GM12864 (cell line): ENCODE results near the gene OPCML.

Source experiments
- DNase-seq: peaks from one replicate; pipeline ENCODE4 v3.0.0-alpha.2; 2011; ENCODE audit warnings: low read depth
- H3K4me3 ChIP-seq: 2 replicates; pipeline ENCODE4 v1.5.1; 2011; ENCODE audit warnings: mild to moderate bottlenecking, low read depth, low read length, control low read depth
- TF ChIP-seq, protein P1 (sequence below): IDR thresholded peaks from 2 replicates; pipeline ENCODE4 v1.5.1; 2011; ENCODE audit warnings: low read depth, mild to moderate bottlenecking, moderate library complexity, low read length, control low read depth, inconsistent platforms; ENCODE audit errors: missing control alignments

OPCML gene

DNA sequence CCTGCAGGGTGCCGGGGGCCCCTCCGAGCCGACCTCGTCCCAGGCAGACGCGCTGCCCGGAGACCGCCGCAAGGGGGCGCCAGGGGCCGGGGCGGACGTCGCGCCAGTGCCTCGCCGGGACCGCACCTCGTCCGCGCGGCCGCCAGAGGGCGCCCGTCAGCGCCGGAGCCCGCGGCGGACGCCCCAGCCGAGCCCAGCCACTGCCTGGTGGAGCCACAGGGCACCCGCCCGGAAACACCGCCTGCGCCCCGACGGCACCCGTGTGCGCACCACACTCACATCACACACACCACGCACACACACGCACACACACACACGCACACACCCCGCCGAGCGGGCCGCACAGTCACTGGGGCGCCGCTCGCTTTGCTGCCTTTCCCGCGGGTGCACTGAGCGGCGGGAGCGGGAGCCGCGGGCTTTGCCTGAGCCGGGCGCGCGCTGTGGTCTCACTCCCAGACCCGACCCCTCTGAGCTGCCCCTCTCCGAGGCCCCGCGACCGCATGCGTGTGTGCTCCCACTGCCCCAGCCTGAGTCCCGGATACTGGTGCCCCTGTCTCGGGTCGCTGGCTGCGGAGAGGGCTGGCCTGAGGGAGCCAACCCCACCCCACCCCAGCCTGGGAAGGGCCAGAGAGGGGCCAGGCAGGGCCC lies 449.3 kb downstream of the OPCML start:
- TF ChIP-seq, protein P1, sequence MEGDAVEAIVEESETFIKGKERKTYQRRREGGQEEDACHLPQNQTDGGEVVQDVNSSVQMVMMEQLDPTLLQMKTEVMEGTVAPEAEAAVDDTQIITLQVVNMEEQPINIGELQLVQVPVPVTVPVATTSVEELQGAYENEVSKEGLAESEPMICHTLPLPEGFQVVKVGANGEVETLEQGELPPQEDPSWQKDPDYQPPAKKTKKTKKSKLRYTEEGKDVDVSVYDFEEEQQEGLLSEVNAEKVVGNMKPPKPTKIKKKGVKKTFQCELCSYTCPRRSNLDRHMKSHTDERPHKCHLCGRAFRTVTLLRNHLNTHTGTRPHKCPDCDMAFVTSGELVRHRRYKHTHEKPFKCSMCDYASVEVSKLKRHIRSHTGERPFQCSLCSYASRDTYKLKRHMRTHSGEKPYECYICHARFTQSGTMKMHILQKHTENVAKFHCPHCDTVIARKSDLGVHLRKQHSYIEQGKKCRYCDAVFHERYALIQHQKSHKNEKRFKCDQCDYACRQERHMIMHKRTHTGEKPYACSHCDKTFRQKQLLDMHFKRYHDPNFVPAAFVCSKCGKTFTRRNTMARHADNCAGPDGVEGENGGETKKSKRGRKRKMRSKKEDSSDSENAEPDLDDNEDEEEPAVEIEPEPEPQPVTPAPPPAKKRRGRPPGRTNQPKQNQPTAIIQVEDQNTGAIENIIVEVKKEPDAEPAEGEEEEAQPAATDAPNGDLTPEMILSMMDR: peak; percentile 77
- H3K4me3 ChIP-seq: peak overlapping the region; percentile 11
- DNase-seq: peak; percentile 7

DNA sequence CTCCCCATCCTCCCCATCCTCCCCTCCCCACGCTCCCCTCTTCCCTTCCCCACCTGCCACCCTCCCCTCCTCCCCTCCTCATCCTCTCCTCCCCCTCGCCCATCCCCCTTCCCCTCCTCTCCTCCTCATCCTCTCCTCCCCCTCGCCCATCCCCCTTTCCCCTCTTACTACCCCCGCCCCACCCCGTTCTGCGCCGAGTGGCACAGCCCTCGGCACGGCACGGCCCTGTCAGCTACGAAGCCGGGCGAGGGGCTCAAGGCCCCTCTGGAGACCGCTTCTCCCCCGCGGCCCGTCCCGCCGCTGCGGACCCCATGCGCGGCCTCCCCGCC lies 449.9 kb downstream of the OPCML start:
- H3K4me3 ChIP-seq: no peak overlapping the region
- TF ChIP-seq, protein P1: no peak
- no peak for DNase-seq

DNA sequence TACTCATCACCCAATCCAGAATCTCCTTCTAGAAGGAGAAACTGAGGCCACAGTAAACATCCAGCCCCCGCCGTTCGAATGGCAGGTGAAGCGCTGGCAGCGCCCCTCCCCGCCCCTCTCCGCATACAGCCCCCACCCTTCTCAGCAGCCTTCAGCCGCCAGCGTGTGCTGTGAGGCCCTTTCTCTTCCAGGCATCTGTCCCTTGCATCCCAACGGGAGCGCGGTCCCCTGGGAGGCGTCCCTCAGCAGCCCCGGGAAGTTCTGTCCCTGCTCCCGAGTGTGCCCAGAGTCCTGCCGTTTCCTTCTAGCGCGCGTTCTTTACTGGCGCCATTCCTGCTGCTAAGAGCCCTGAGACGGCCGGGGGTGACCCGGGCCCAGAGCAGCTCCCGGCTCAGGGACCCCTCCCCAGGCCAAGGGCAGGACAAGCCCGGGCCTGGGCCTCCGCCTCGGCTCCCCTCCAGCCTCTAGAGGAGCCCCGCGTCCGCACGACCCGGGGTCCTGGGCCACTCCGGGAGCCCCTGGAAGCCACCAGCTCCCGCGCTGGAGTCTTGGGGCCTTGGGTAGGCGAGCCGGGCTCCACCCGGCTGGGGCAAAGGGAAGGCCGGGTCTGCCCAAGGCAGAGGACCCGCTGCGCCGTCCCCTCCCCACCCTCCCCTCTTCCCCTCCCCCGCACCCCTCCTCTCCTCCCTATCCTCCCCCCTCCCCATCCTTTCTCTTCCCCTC lies 450.4 kb downstream of the OPCML start:
- H3K4me3 ChIP-seq: no peak overlapping the region
- DNase-seq: no peak
- TF ChIP-seq, protein P1: no peak

DNA sequence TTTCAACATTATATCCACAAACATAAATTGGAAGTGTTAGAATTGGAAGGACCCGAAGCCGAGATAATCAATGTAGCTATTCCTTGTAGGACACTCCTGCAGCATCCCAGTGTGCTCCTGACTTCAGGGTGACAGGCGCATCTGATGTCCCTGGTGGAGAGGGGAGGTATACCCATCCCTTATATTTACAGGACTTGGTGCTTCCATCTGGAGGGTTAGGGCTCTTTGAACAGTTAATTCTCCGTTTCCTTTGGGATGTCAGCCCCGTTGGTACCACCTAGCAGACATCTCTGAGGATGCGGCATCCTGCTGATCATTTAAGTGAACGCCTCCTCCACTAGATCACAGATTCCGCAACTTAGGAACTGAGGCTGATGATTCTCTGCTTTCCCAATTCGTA lies 451.3 kb downstream of the OPCML start:
- no peak overlapping the region for H3K4me3 ChIP-seq
- no peak for DNase-seq
- TF ChIP-seq, protein P1: no peak

DNA sequence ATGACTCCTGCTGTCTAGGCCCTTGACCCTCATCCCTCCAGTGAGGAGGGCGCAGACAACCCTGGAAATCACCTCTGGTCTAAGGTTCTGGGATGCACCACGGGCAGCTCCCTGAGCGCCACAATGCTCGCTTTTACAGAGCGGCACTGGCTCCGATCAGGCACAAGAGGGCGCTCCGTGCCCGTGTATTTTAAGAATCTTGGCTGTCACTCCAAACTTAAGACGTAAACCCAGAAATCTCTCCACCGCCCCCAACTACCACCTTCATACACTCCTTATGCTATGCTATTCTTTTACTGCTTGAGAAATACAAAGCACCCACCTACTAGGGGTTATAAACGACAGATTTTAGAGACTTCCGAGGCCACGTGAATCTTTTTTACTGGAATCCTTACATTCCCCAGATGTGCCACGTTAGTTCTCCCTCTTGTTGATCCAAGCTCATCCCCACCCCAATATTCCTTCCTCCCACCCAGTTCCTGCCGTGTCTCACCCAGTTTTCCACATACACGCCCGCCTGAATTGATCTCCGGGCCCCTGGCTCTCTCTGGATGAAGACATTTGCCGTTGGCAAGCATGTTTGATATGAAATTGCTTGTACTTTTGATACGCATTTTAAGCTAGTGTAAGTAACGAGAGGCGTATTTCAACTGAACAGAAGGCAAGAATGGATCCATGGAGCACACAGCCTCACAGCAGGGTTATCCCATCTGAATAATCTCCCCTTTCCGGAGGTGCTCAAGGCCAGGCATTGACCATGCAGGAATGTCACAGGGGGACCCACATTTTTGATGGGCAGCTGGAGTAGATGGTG lies 453.5 kb downstream of the OPCML start:
- peak; percentile 5 for DNase-seq
- TF ChIP-seq, protein P1: peak; percentile 77
- no peak overlapping the region for H3K4me3 ChIP-seq

DNA sequence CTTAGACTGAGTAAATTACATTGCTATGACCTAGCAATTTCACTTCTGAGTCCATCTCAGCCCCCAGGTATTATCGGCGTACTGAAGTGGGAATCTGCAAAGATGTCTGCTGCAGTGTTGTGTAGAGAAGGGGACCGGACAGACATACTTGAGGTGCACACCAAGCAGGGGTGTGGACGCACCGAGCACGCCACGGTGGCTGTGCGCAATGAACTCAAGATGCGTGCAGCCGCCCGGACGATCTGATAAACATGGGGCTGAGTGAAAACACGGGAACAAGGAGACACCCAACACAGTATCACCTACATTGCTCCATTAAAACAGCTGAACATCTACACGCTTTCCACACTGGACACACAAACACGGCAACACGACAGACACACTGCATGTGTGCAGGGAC lies 454.3 kb downstream of the OPCML start:
- no peak overlapping the region for H3K4me3 ChIP-seq
- no peak for DNase-seq
- TF ChIP-seq, protein P1: no peak
